Stimulated activated CD8-positive, alpha-beta memory T cell treated with anti-CD3 and anti-CD28 coated beads, Interleukin-4, amount 100 ng/mL, for 24 hours (primary cell): Measurements from ENCODE around the gene STAB1.

Source experiments
- DNase-seq: peaks from one replicate; pipeline ENCODE4 v3.0.0-alpha.2; 2020; ENCODE audit warnings: low read depth

STAB1 gene

DNA sequence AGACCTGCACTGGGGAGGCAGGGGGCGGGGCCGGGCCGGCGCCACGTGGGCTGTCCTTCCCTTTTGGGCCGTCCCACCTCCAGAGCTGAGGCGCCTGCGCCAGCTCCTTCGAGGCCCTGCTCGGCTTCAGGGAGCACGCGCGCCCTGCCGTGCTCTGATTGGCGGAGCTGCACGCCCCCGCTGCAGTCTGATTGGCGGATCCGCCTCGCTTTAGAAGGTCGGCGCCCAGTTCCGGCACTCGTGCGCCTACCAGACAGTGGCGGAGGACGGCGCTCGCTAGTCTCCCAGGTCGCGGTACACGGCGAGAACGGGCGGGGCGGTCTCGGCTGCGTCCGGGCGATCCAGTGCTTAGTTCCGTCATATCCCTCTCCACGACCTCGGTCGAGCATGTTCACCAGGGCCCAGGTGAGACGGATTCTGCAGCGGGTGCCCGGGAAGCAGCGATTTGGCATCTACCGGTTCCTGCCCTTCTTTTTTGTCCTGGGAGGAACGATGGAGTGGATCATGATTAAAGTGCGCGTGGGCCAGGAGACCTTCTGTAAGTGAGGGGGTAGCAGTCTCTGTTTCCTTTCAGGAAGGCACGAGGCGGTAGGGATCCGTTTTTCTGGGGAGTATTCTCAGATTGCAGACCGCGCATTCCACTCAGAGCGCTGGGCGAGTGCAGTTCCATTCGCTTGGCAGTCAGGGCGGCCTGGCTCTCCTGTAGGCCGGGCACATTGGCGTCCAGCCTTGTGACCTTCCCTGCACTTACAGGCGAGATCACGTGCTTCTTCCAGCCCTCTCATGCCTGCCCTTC is 41.4 kb downstream of the STAB1 start, which contains the start of gene UQCC5:
TSS of gene UQCC5 (plus strand) at position 237 of the 796 bp plus-strand sequence. CDS start at position 388, 151 bp downstream.
- DNase-seq: peak; percentile 95

DNA sequence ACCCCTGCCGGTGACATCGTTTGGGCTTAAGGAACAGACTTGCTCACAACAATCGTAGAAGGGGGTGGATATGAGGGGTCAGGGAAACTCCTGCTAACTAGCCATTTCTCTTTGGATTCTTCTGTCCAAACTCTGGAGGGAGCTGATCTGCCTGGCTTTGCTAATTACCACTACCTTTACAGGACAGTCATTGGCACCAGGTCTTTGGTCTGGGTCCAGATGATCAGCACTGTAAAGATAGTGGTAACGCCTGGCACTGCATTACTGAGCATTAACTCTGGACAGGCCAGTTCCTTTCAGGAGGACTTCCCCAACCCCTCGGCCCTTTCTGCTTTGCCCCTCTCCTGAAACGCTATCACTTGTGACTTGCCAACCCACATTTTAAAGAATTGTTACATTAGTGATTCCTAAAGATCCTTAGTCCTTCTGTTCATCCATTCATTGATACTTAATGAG is 42.1 kb downstream of the STAB1 start:
- DNase-seq: no peak

DNA sequence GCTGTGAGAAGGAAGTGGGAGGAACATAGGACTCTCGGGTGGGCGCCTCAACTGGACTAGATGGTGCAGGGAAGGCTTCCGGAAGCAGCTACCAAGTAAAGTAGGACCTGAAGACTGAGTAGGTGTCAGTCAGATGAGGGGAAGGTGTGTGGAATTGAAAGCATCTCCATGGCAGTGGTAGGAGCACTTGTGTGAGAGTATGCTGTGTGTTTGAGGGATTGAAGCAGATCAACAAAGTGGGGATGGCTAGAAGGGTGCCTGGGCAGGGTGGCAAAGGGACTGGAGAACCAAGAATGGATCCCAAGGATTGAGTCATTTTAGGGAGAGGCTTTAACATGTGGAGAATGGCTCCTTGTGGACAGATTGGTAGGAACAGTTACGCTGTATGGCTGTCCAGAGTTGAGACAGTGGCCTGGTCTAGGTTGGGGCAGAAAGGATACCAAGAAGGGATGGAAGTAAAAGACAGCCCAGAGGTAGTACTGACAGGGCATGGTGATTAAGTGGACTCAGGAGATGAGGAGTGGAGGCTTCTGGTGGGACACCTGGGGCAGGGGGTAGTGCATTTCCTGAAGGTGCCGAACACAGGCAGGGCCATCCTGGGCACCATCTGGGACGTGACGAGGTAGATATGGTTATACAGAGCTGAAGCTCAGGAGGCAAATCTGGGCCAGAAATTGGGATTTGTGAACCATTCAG is 42.7 kb downstream of the STAB1 start:
- no peak for DNase-seq

DNA sequence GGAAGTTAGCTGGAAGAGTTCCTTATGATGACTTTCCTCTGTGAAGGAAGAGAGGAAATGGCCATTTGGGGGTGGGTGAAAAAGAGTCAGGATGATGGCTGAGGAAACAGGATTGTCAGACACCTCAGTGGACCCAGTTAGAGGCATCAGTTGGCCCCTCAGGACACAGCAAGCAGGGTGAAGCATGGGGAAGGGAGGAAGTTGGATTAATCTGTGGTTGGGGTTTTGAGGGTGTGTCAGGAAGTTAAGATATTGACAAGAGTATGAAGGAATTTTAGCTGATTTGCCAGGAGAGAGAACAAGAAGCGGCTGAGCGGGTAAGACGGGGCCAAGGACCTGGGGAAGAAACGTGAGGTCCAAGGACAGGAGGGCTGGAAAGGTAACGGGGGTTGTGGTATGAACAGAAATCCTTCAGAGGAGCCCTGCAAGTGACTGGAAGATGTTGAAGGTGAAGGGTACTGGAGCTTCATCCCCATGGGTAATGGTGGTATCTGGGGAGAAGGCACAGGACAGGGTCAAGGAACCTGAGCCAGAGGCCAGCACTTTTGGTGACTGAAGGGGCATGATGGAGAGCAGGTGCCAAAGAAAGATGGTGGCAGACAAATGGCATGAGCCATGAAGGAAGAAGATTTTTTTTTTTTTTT is 44.0 kb downstream of the STAB1 start:
- DNase-seq: no peak

DNA sequence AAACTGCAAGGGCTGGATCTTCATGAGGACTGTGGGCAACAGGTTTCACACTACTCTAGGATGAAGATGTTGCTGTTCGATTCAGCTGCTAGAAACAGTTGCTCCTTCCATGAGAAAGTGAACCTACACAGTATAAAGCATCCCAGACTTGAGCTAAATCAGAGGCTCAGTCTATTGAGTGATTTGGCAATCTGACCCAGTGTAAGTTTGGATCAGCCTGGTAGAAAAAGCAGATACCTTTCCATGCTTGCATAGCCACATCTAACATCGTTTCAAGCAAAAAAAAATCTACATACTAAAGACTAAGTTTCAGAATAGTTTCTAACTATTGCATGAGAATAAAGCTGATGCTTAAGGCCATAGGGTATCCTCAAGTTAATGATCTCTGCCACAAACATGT is 45.9 kb downstream of the STAB1 start:
- no peak for DNase-seq

DNA sequence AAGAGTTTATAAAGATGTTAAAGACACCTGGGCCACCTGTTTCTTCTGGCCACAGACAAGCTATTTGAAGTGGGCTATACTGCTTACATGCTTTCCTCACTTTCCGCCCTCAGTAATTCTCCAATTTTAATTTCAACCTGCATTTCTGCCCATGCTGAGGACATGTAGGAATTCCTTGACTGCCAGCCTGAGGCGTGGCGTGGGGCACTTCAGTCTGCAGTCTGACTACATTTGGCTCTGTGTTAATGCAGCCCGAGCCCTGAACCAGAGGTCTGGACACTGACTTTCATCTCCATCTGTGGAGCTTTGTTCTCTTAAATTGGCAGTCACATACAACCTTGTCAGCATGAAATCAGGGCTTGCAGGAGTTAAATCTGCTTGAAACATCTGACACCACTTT is 49.8 kb downstream of the STAB1 start:
- no peak for DNase-seq

DNA sequence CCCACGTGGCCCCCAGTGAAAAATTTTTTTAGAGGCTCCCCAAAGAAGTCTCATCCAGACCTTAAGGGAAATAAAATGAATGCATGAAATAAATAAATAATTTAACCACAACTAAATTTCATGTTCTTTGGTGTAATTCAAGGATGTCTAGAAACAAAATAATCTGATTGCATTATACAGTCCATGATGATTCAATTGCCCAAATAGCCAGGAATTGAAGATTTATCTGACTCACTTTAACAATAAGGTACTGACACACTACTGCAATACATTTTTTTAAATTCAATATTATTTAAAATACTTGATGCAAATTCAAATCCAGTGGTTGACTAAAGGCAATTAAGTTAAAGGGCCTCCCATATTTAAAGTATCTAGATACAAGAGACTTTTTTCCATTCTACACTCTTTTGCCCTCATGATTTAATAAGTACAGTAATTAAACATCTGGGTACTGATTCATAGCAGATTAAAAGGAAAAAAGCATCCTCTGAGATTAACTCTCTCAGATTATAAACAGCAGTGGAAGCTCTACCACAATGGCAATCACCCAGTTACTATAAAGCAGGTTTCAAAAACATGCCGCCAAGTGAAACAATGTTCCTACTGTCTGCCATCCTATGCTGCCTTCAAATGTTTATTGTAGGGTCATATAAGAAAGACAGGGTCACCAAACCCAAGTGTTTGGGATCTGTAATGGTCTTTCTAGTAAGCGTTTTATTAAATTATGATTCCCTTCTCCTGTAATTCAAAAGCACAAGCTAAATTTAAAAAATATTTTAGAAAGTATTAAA is 51.2 kb downstream of the STAB1 start:
- DNase-seq: no peak

DNA sequence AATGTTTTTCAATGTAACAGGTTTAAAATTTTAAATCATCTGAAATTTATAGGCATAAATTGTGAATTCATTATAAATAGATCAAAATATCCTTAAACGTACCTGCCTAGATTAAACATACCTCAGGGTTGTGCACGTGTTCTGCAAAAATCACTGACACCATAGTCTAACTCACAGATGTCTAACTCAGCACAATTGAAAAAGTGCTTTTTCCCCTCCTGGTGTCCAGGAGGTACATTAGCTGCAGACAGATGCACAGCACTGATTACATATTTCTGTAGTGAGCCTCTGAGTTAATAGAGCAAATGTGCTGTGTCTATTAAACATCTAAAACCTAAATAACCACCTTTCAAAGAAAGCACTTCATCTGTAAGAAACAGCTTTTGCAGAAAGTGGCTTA is 52.0 kb downstream of the STAB1 start:
- no peak for DNase-seq

DNA sequence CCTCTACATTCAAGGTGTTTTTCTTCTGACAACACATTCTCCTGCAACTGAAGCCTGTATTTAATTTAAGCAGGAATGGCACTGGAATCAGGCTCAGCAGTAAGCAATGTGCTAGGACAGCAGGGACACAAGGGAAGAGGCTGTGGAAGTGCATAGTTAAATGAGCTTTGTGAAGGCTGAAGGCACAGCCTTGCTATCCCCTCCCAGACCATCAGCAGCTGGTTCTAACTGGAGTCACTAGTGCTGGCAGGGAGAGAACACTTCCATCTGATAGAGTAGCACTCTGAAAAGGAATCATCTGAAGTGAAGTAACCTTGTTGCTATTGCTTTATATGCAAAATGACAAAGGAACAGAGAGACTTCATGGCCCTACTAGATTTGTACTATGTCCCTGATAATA is 56.0 kb downstream of the STAB1 start:
- DNase-seq: no peak

DNA sequence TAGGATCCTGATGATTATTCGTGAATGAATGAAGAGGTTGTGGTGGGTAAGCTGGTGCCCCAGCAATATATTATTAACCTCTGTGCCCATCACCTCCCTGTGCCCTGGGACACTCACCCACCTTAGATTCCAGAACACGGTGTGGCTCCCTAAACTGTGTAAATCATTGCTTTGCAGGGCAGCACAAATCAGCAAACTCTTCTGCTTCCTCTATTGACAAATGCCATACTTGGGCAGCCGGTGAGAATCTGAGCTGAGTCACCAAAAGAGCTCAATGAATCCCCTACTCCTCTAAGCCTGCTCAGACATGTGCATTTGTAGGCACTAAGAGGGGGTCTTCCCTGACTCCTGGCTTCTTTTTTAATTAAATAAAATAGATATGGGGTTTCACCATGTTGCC is 57.0 kb downstream of the STAB1 start:
- no peak for DNase-seq

DNA sequence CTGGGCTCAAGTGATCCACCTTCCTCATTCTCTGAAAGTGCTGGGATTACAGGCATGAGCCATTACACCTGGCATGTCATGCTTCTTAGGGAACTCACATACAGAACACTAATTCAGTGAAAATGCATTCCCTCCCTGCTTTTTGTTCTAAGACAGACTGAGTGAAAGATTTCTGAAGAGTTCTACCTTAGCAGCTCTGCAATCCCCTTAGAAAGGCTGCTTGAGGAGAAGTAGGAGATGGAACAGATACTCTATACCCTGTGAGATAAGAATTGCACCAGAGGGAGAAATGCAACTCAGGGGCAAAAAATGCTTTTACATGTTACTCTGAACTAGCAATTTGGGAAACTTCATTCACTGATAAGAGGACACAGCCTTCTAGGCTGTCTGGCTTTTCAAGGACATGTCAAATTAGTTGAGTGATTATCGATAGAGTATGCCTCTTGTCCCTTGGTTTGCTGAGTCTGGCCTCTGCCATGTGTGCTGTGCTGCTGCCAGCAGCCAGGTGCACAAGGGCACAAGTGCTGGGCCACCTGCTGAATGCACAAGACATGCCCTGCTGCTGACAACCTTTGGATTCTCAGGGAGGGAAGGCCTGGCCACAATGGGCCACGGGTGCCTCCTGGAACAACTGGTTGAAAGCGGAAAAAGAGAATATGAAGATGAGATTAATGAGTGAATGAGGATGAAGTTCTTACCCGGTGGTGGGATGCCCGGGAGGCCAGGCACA is 59.1 kb downstream of the STAB1 start:
- no peak for DNase-seq

DNA sequence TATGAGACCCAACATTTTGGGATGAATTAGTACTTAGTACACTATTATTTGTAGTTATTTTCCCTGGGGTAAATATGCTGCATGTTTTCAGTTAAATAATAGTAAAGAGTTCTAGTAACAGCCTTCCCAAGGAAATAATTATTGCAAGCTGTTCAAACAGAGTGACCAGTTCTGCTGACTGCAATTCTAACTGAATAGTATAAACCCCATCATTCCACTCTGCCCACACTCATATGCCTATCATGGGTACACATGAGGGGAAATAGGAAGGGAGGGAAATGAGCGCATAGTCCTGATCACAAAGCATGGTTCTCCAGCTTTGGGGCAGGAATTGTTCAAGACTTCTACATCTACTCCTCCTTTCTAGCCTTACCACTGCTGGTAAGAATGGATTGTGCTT is 59.9 kb downstream of the STAB1 start:
- no peak for DNase-seq

DNA sequence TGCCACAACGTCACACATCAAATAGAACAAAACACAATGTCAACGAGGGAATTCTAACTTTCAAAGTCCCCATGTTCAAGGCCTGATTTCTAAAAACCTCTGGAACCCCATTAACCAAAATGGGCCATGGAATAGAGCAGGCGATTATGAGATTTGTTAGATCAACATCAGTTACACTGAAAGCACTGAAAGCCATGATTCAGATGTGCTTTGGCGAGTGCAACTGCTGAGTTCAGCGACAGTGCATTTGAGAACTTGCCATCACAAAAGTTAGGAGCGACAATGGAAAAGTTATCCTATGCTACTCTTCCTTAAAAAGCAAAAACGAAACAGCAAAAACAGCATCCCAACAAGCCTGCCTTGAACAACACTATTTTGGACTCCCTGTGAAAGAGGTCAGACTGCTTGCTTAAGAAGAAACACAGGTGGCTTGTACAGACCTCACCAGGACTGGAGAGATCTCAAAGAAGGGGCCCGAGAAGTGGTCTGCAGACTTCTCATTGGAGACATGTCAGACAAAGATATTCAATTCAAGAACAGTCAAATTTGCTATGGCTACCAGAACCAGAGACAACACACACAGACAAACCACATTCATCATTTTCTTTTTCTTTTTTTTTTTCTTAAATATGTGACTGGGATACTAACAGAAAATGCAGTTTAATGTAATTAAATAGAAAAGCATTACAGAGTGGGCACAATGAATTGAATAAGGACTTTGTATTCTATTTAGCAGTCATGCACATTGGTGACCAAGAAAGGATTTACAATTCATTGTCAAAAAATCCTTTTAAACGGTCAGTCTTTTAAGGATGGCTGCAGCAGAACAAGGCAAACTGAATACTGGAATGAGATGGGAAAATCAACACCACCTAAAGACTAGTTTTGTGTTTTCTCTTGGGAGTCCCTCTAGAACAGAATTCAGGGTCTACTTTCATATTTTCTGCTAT is 62.1 kb downstream of the STAB1 start:
- no peak for DNase-seq

DNA sequence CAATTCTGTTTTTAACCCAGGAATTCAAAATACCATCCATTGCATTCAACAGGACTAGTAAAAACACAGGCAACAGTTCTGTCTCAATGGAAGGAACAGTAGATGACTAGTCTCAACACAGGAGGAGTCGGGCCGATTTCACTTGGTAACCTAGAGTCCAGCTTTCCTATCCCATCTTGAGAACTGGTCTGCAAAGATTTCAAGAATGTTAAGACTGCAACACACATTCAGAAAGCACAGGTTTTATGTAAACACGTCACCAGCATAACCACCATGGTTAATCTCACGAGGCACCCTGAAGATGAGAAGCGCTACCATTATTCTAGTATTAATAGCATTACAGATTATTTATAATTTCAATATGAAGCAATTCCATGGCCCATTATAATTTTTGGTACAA is 63.3 kb downstream of the STAB1 start:
- DNase-seq: no peak

DNA sequence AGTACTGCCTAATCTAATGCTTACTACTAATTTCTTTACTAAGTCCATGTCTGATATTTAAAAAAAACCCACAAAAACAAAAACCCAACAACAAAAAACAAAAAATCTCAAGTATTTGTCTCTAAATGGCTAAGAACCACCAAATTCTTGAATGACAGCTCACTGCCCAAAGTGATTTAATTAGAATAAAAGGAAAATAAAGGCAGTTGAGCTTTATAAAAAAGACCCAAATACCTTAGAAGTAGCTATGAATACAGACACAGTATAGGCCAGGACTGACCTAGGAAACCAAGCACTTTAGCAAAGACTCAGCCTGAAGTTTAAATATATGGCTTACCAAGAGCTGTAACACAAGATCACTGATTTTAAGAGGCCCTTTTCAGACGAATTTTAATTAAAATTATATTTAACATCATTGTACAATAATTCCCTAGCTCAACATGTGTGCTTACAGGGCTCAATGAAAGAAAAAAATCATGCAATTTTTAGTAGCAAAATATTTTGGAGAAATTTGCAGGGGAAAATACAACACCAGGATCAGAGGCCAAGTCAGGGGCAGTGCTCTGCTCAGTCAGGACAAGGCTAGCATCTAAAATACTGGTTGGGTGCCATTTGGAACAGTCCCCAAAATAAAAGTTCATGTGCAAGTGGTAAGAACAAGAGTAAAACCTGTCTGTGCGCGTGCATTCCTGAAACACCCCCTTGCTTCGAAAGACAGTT is 66.0 kb downstream of the STAB1 start:
- no peak for DNase-seq

DNA sequence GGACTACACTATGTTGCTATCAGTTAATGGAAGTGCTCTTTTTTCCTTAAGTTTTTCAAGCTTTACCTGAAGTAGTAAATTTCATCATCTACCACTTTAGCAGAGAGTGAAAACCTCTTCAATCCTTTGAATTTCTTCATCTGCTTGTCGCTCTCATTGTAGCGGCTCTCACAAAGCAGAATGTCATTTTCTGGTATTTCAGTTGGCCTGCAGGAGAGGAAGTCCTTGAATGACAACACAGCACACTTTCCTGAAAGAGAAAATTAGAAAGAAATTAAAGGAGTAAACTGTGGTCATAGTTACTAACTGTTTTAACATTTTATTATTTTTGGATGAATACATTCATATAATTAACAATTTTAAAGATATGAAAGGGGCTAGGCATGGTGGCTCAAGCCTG is 68.8 kb downstream of the STAB1 start:
- DNase-seq: no peak

DNA sequence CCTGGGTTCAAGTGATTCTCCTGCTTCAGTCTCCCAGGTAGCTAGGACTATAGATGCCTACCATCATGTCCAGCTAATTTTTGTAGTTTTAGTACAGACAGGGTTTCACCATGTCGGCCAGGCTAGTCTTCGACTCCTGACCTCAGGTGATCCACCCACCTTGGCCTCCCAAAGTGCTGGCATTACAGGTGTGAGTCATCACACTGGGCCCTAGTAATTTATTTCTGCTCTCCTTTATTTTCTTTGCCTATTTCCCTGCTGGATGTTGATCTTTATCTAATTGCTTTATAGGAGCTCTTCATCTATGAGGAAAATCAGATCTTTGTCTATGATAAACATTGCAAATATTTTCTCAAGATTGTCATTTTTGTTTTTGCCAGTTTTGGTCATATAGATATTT is 72.9 kb downstream of the STAB1 start:
- no peak for DNase-seq

DNA sequence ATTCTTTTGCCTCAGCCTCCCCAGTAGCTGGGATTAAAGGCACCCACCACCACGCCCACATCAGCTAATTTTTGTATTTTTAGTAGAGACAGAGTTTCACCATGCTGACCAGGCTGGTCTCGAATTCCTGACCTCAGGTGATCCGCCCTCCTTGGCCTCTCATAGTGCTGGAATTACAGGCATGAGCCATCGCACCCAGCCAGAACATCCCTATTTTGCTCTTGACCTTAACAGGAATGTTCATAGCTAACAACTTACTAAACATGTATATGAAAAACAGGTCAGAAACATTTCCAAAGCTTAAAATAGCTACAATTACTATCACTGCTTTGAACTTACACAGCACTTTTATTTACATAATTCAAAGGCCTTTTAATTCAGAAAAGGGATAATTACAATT is 74.9 kb downstream of the STAB1 start:
- DNase-seq: no peak

DNA sequence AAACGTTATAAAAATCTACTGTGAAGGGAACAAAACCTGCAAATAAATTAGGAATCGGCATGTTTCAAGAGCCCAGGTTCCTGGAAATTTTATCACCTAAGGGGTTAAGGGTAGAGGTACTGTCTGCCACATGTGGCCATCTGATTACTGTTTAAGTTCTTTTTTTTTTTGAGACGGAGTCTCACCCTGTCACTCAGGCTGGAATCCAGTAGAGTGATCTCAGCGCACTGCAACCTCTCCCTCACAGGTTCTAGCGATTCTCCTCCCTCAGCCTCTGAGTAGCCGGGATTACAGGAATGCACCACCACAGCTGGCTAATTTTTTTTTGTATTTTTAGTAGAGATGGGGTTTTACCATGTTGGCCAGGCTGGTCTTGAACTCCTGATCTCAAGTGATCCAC is 77.1 kb downstream of the STAB1 start:
- DNase-seq: no peak
